ENCODE results near the gene LIN9.

LIN9 gene

DNA sequence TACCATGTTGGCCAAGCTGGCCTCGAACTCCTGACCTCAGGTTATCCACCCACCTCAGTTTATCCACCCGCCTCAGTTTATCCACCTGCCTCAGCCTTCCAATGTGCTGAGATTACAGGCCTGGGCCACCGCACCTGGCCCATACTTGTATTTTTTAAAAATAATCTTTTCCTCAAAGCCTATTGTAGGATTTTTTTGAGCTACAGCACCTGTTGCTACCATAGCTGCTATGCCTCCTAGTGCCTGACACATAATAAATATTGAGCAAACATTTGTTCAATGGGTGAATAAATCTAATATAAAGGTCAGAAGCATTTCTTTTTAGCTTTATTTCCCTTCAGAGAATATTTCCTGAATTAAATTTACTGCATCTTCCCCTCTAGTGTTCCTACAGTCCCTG lies 106.7 kb downstream of the LIN9 start:
- Histone ChIP-seq H3K4me1 (ENCODE audit: low read length) (peaks cover 8% of the 10 kb centered on the region; the same call in 1 of the 2 replicates), H3K27me3 (ENCODE audit: low read depth, low read length) (0 out of 2 replicates have a peak, but pooled peaks cover 4% of the 10 kb centered on the region), H2AFZ (ENCODE audit: low read depth, low read length) (no peak overlapping the region), H3K9me3 (ENCODE audit: insufficient read depth, low read length) (no peaks in the 10 kb centered on the region), H3K79me2 (ENCODE audit: low read length) (no peaks in the 10 kb centered on the region), H3K4me2 (ENCODE audit: low read length) (no peak overlapping the region), H3K9ac (ENCODE audit: low read length) (no peak overlapping the region), H3K27ac (ENCODE audit: low read length) (no peak overlapping the region), H4K20me1 (ENCODE audit: insufficient read depth, low read length) (no peaks in the 10 kb centered on the region), H3K36me3 (replicated peaks; ENCODE audit: low read depth, low read length) (no peaks in the 10 kb centered on the region), H3K4me3 (ENCODE audit: low read length) (no peak overlapping the region)
- TF ChIP-seq, protein P1, sequence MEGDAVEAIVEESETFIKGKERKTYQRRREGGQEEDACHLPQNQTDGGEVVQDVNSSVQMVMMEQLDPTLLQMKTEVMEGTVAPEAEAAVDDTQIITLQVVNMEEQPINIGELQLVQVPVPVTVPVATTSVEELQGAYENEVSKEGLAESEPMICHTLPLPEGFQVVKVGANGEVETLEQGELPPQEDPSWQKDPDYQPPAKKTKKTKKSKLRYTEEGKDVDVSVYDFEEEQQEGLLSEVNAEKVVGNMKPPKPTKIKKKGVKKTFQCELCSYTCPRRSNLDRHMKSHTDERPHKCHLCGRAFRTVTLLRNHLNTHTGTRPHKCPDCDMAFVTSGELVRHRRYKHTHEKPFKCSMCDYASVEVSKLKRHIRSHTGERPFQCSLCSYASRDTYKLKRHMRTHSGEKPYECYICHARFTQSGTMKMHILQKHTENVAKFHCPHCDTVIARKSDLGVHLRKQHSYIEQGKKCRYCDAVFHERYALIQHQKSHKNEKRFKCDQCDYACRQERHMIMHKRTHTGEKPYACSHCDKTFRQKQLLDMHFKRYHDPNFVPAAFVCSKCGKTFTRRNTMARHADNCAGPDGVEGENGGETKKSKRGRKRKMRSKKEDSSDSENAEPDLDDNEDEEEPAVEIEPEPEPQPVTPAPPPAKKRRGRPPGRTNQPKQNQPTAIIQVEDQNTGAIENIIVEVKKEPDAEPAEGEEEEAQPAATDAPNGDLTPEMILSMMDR (IDR thresholded peaks at IDR 0.05; ENCODE audit: low read depth, low read length), result no peak

DNA sequence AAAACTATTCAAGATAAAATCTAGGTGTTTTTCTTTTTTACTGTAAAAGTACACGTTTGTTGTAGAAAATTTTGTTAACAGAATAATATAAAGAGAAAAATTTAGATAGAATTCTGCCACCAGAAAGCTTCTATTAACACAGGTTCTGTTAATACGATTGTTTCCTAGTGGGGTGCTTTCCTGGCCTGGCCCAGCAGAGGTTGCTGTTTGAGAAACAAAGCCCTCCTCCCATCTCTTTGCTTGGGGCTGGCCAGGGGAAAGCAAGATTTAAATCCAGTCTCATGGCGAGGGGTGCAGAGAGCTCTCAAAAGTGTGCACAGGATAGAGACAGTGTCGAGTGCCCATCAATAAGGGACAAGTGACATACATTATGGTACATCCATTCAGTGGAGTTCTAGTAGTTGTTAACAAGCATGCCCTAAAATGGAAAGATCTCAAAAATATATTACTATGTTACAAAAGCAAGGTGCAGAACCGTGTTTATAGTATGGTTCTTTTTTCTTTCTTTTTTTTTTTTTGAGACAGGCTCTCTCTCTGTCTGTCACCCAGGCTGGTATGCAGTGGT lies 107.9 kb downstream of the LIN9 start:
- H3K4me2 ChIP-seq (ENCODE audit: low read length), result 0 out of 2 replicates have a peak overlapping the region, but pooled peaks have one; percentile 21
- H4K20me1 ChIP-seq (ENCODE audit: insufficient read depth, low read length), result no peaks in the 10 kb centered on the region
- H3K9ac ChIP-seq (ENCODE audit: low read length), result no peak overlapping the region
- peaks cover 8% of the 10 kb centered on the region; the same call in 1 of the 2 replicates for H3K4me1 ChIP-seq (ENCODE audit: low read length)
- H2AFZ ChIP-seq (ENCODE audit: low read depth, low read length), result no peak overlapping the region
- H3K4me3 ChIP-seq (ENCODE audit: low read length), result no peak overlapping the region
- H3K36me3 ChIP-seq (replicated peaks; ENCODE audit: low read depth, low read length), result no peaks in the 10 kb centered on the region
- no peaks in the 10 kb centered on the region for H3K9me3 ChIP-seq (ENCODE audit: insufficient read depth, low read length)
- no peak for TF ChIP-seq EZH2phosphoT487 (IDR thresholded peaks at IDR 0.05; ENCODE audit: low read depth)
- TF ChIP-seq, protein P1 (IDR thresholded peaks at IDR 0.05; ENCODE audit: low read depth, low read length), result peak; percentile 78
- H3K27ac ChIP-seq (ENCODE audit: low read length), result no peak overlapping the region
- H3K79me2 ChIP-seq (ENCODE audit: low read length), result no peaks in the 10 kb centered on the region
- H3K27me3 ChIP-seq (ENCODE audit: low read depth, low read length), result no peaks in the 10 kb centered on the region

DNA sequence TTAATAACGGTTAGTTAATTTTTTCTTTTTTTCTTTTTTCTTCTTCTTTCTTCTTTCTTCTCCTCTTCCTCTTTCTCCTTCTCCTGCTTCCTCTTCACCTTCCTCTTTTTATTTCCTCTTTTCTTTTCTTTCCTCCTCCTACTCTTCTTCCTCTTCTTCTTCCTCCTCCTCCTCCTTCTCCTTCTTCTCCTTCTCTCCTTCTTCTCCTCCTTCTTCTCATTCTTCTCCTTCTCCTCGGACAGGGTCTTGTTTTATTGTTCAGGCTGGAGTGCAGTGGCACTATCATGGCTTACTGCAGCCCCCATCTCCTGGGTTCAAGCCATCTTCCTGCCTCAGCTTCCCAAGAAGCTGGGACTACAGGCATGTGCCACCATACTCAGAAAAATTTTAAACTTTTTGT lies 109.0 kb downstream of the LIN9 start:
- Histone ChIP-seq H3K9me3 (ENCODE audit: insufficient read depth, low read length) (no peaks in the 10 kb centered on the region), H3K79me2 (ENCODE audit: low read length) (no peaks in the 10 kb centered on the region), H4K20me1 (ENCODE audit: insufficient read depth, low read length) (no peaks in the 10 kb centered on the region), H3K4me3 (ENCODE audit: low read length) (no peak overlapping the region), H3K27ac (ENCODE audit: low read length) (no peak overlapping the region), H3K27me3 (ENCODE audit: low read depth, low read length) (no peaks in the 10 kb centered on the region), H3K36me3 (replicated peaks; ENCODE audit: low read depth, low read length) (no peaks in the 10 kb centered on the region), H3K4me2 (ENCODE audit: low read length) (no peak overlapping the region), H2AFZ (ENCODE audit: low read depth, low read length) (no peak overlapping the region), H3K9ac (ENCODE audit: low read length) (no peak overlapping the region), H3K4me1 (ENCODE audit: low read length) (peaks cover 8% of the 10 kb centered on the region; the same call in 1 of the 2 replicates)
- TF ChIP-seq, protein P1 (IDR thresholded peaks at IDR 0.05; ENCODE audit: low read depth, low read length), result no peak
- TF ChIP-seq EZH2phosphoT487 (IDR thresholded peaks at IDR 0.05; ENCODE audit: low read depth), result no peak

DNA sequence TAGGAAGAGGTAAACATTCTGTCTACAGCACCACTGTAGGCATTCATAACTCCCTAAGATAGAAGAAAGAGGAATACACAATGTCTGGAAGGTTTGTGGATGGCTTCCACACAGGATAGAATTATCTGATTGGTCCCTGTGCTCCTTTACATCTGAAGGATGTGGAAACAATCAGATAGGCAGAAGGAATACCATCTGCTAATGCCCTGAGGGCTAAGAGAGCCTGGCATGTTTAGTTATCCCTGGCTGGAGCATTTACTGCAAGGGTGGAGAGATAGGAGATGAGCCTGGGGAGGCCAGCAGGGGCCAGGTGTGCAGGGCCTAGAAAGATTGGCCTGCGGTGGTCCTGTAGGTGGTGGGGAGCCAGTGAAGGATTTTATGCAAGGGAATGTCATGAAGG lies 113.8 kb downstream of the LIN9 start:
- H3K4me2 ChIP-seq (ENCODE audit: low read length), result no peak overlapping the region
- H4K20me1 ChIP-seq (ENCODE audit: insufficient read depth, low read length), result no peaks in the 10 kb centered on the region
- no peak overlapping the region for H3K9ac ChIP-seq (ENCODE audit: low read length)
- H3K79me2 ChIP-seq (ENCODE audit: low read length), result no peaks in the 10 kb centered on the region
- no peak overlapping the region for H3K4me3 ChIP-seq (ENCODE audit: low read length)
- no peaks in the 10 kb centered on the region for H3K9me3 ChIP-seq (ENCODE audit: insufficient read depth, low read length)
- H3K27ac ChIP-seq (ENCODE audit: low read length), result no peak overlapping the region
- TF ChIP-seq EZH2phosphoT487 (IDR thresholded peaks at IDR 0.05; ENCODE audit: low read depth), result no peak
- TF ChIP-seq, protein P1 (IDR thresholded peaks at IDR 0.05; ENCODE audit: low read depth, low read length), result no peak
- H3K36me3 ChIP-seq (replicated peaks; ENCODE audit: low read depth, low read length), result no peaks in the 10 kb centered on the region
- H3K4me1 ChIP-seq (ENCODE audit: low read length), result peaks cover 6% of the 10 kb centered on the region; the same call in 1 of the 2 replicates
- no peaks in the 10 kb centered on the region for H3K27me3 ChIP-seq (ENCODE audit: low read depth, low read length)
- no peak overlapping the region for H2AFZ ChIP-seq (ENCODE audit: low read depth, low read length)
